ENCODE results near the gene SNCB.
A peak's percentile ranks its signal among the peaks of the same experiment; 100 is the strongest.
"Not testable (repeated sequence)": the region's sequence is repeated elsewhere in the genome, so short reads cannot be mapped to it uniquely, and the experiment has no call there.

Gene SNCB

GRCh38 chr5:176596689-176597416, 33.5 kb downstream of the SNCB start:
- peak; percentile 62 for DNase-seq

GRCh38 chr5:176596069-176596644, 34.2 kb downstream of the SNCB start:
- no peak for DNase-seq

- DNase-seq: no peak
Observed at GRCh38 chr5:176595386-176595943, 34.9 kb downstream of the SNCB start.

- DNase-seq: no peak
Observed at GRCh38 chr5:176594554-176594953, 35.8 kb downstream of the SNCB start.

- no peak for DNase-seq
Observed at GRCh38 chr5:176593273-176593869, 37.0 kb downstream of the SNCB start.

- DNase-seq: no peak
Observed at GRCh38 chr5:176592573-176592972, 37.8 kb downstream of the SNCB start.

GRCh38 chr5:176591667-176592066, 38.7 kb downstream of the SNCB start:
- not testable (repeated sequence) for DNase-seq

GRCh38 chr5:176590035-176590717, 40.2 kb downstream of the SNCB start:
- no peak for DNase-seq

GRCh38 chr5:176589039-176589769, 41.1 kb downstream of the SNCB start:
- no peak for DNase-seq

GRCh38 chr5:176588297-176588696, 42.0 kb downstream of the SNCB start:
- no peak for DNase-seq

- DNase-seq: no peak
Observed at GRCh38 chr5:176587398-176587797, 42.9 kb downstream of the SNCB start.

GRCh38 chr5:176583076-176583475, 47.3 kb downstream of the SNCB start:
- no peak for DNase-seq

- DNase-seq: no peak
Observed at GRCh38 chr5:176581361-176581760, 49.0 kb downstream of the SNCB start.

- DNase-seq: no peak
Observed at GRCh38 chr5:176579323-176579722, 51.0 kb downstream of the SNCB start.

- peak; percentile 23 for DNase-seq
Observed at GRCh38 chr5:176578391-176578808, 51.9 kb downstream of the SNCB start.

GRCh38 chr5:176577312-176578176, 52.8 kb downstream of the SNCB start:
- DNase-seq: no peak

GRCh38 chr5:176575488-176576422, 54.6 kb downstream of the SNCB start:
- no peak for DNase-seq

- no peak for DNase-seq
Observed at GRCh38 chr5:176575066-176575465, 55.3 kb downstream of the SNCB start.

- no peak for DNase-seq
Observed at GRCh38 chr5:176574297-176574591, 56.1 kb downstream of the SNCB start.

GRCh38 chr5:176573564-176574296, 56.6 kb downstream of the SNCB start:
- DNase-seq: peak; percentile 82

Data from stimulated activated CD4-positive, alpha-beta T cell treated with anti-CD3 and anti-CD28 coated beads, Interleukin-12 subunit alpha, Interleukin-12 subunit beta, amount 100 ng/mL, for 4 hours (primary cell).